Neural progenitor cell (in vitro differentiated cells): Measurements from ENCODE around the gene MCUB. TPM values are rescaled to one million over a fixed set of nuclear protein-coding genes. Genes with fewer than 3 reads are reported as not detected.
A peak's percentile ranks its signal among the peaks of the same experiment; 100 is the strongest.

ENCODE experiments used
- DNase-seq: peaks from one replicate; pipeline ENCODE4 v3.0.0-alpha.2; 2016; ENCODE audit warnings: low spot score
- H2AFZ ChIP-seq: fragments of 200-600 bp; sonication (generic); replicated peaks from 2 replicates; pipeline ENCODE4 v1.6.1; 2016; ENCODE audit warnings: antibody characterized with exemption
- H3F3A ChIP-seq: fragments of 200-600 bp; sonication (generic); 2 replicates; pipeline ENCODE4 v1.6.1; 2016; ENCODE audit warnings: antibody characterized with exemption, low read depth
- H3K27ac ChIP-seq: fragments of 200-600 bp; sonication (generic); 2 replicates; pipeline ENCODE4 v1.5.1; 2016; ENCODE audit warnings: mild to moderate bottlenecking
- H3K27me3 ChIP-seq: fragments of 200-600 bp; sonication (generic); 2 replicates; pipeline ENCODE4 v1.6.1; 2016; ENCODE audit warnings: mild to moderate bottlenecking, moderate library complexity
- H3K36me3 ChIP-seq: fragments of 200-600 bp; sonication (generic); 2 replicates; pipeline ENCODE4 v1.5.1; 2016
- H3K4me1 ChIP-seq: fragments of 200-600 bp; sonication (generic); 2 replicates; pipeline ENCODE4 v1.6.1; 2016; ENCODE audit warnings: mixed run types
- H3K4me2 ChIP-seq: fragments of 200-600 bp; sonication (generic); 2 replicates; pipeline ENCODE4 v1.6.1; 2016
- H3K4me3 ChIP-seq: fragments of 200-600 bp; sonication (generic); 2 replicates; pipeline ENCODE4 v1.5.1; 2016
- H3K79me2 ChIP-seq: fragments of 200-600 bp; sonication (generic); 2 replicates; pipeline ENCODE4 v1.6.1; 2016; ENCODE audit warnings: low read depth
- H3K9ac ChIP-seq: fragments of 200-600 bp; sonication (generic); 2 replicates; pipeline ENCODE4 v1.6.1; 2016
- H3K9me3 ChIP-seq: fragments of 200-600 bp; sonication (generic); 2 replicates; pipeline ENCODE4 v1.5.1; 2016; ENCODE audit warnings: low read depth
- H4K20me1 ChIP-seq: fragments of 200-600 bp; sonication (generic); 2 replicates; pipeline ENCODE4 v1.6.1; 2016; ENCODE audit warnings: low read depth
- H3K27ac Mint-ChIP-seq: 3 replicates; pipeline ENCODE4 v1.8.0; 2021; ENCODE audit warnings: mixed read lengths
- H3K27me3 Mint-ChIP-seq: 2 replicates; pipeline ENCODE4 v1.8.0; 2022; ENCODE audit warnings: low read depth, mild to moderate bottlenecking, inconsistent platforms, moderate library complexity, mixed read lengths; ENCODE audit not compliant: insufficient read depth
- H3K36me3 Mint-ChIP-seq: 3 replicates; pipeline ENCODE4 v1.8.0; 2021; ENCODE audit warnings: mixed read lengths
- H3K4me1 Mint-ChIP-seq: 3 replicates; pipeline ENCODE4 v1.8.0; 2021; ENCODE audit warnings: mixed read lengths
- H3K4me3 Mint-ChIP-seq: 3 replicates; pipeline ENCODE4 v1.8.0; 2021; ENCODE audit warnings: mild to moderate bottlenecking, moderate library complexity, mixed read lengths
- H3K9me3 Mint-ChIP-seq: 3 replicates; pipeline ENCODE4 v1.8.0; 2020; ENCODE audit warnings: mixed read lengths
- CTCF ChIP-seq: fragments of 200-600 bp; sonication (generic); IDR thresholded peaks from 2 replicates; pipeline ENCODE4 v1.5.1; 2017; ENCODE audit warnings: antibody characterized with exemption, mild to moderate bottlenecking
- EZH2 ChIP-seq: fragments of 200-600 bp; sonication (generic); IDR thresholded peaks from 2 replicates; pipeline ENCODE4 v1.6.1; 2017; ENCODE audit warnings: antibody characterized with exemption, mild to moderate bottlenecking, moderate library complexity
- EZH2phosphoT487 ChIP-seq: fragments of 200-600 bp; sonication (generic); IDR thresholded peaks from 2 replicates; pipeline ENCODE4 v1.6.1; 2017; ENCODE audit warnings: antibody characterized with exemption
- total RNA-seq: library from RNA; depleted of rRNA; stranded (reverse); fragments of >200 nt; gene quantifications from 2 replicates; pipeline ENCODE4 v1.2.3, GENCODE V29; 2015; ENCODE audit warnings: low replicate concordance

Gene MCUB
- total RNA-seq, 1 donor from 2014 or later: 30.5 TPM

- Mint-ChIP-seq H3K9me3 (no peaks in the 10 kb centered on the region), H3K36me3 (peaks cover 10% of the 10 kb centered on the region), H3K27ac (peak overlapping the region; percentile 79), H3K27me3 (peaks cover 10% of the 10 kb centered on the region), H3K4me1 (peaks cover 25% of the 10 kb centered on the region), H3K4me3 (peak overlapping the region; percentile 94)
- Histone ChIP-seq H3K36me3 (no peaks in the 10 kb centered on the region), H3K4me3 (peak overlapping the region; percentile 79), H3K9ac (peak overlapping the region; percentile 62), H3K4me2 (peak overlapping the region; percentile 81), H3K27me3 (no peaks in the 10 kb centered on the region), H3K79me2 (peaks cover 36% of the 10 kb centered on the region), H2AFZ (peak overlapping the region; percentile 86), H3K4me1 (peaks cover 17% of the 10 kb centered on the region), H3K9me3 (no peaks in the 10 kb centered on the region), H3F3A (peaks cover 15% of the 10 kb centered on the region), H3K27ac (peak overlapping the region; percentile 4), H4K20me1 (no peaks in the 10 kb centered on the region)
- DNase-seq: no peak
- TF ChIP-seq CTCF (no peak), EZH2 (no peak), EZH2phosphoT487 (no peak)
Measured at GRCh38 chr4:109703664-109704361, 143.8 kb downstream of the MCUB start.

- Histone ChIP-seq H3K27ac (no peak overlapping the region), H3K9me3 (no peaks in the 10 kb centered on the region), H3F3A (peaks cover 12% of the 10 kb centered on the region), H3K9ac (no peak overlapping the region), H3K27me3 (no peaks in the 10 kb centered on the region), H3K4me2 (no peak overlapping the region), H3K4me3 (no peak overlapping the region), H3K36me3 (no peaks in the 10 kb centered on the region), H3K79me2 (no peaks in the 10 kb centered on the region), H4K20me1 (no peaks in the 10 kb centered on the region), H2AFZ (no peak overlapping the region), H3K4me1 (no peaks in the 10 kb centered on the region)
- H3K27me3 Mint-ChIP-seq: peaks cover 2% of the 10 kb centered on the region
- TF ChIP-seq EZH2: no peak
- TF ChIP-seq CTCF: no peak
- TF ChIP-seq EZH2phosphoT487: no peak
- peaks cover 2% of the 10 kb centered on the region for H3K36me3 Mint-ChIP-seq
- DNase-seq: no peak
- H3K27ac Mint-ChIP-seq: no peak overlapping the region
- no peaks in the 10 kb centered on the region for H3K9me3 Mint-ChIP-seq
- peaks cover 5% of the 10 kb centered on the region for H3K4me1 Mint-ChIP-seq
- H3K4me3 Mint-ChIP-seq: no peak overlapping the region
Measured at GRCh38 chr4:109708435-109708834, 148.4 kb downstream of the MCUB start.

GRCh38 chr4:109708990-109709389 is 148.9 kb downstream of the MCUB start:
- no peak for DNase-seq
- Histone ChIP-seq H3K4me3 (no peak overlapping the region), H3K4me1 (no peaks in the 10 kb centered on the region), H3K79me2 (no peaks in the 10 kb centered on the region), H3K9me3 (no peaks in the 10 kb centered on the region), H3K27me3 (no peaks in the 10 kb centered on the region), H3K4me2 (no peak overlapping the region), H3K9ac (no peak overlapping the region), H2AFZ (no peak overlapping the region), H4K20me1 (no peaks in the 10 kb centered on the region), H3K27ac (no peak overlapping the region), H3F3A (peaks cover 6% of the 10 kb centered on the region), H3K36me3 (peaks cover 3% of the 10 kb centered on the region)
- H3K36me3 Mint-ChIP-seq: peaks cover 2% of the 10 kb centered on the region
- no peaks in the 10 kb centered on the region for H3K9me3 Mint-ChIP-seq
- TF ChIP-seq EZH2 (no peak), CTCF (no peak), EZH2phosphoT487 (no peak)
- peaks cover under 1% of the 10 kb centered on the region for H3K27me3 Mint-ChIP-seq
- peaks cover under 1% of the 10 kb centered on the region for H3K4me1 Mint-ChIP-seq
- no peak overlapping the region for H3K27ac Mint-ChIP-seq
- no peak overlapping the region for H3K4me3 Mint-ChIP-seq
